ENCODE results near the gene PDGFD. TPM values are rescaled to one million over a fixed set of nuclear protein-coding genes. Genes with fewer than 3 reads are reported as not detected.

PDGFD gene
- total RNA-seq, 1 donor from 2014 or later, result 3.9 TPM

- no peaks in the 10 kb centered on the region for H3K36me3 ChIP-seq
- H3K27me3 ChIP-seq (ENCODE audit: low read depth), result no peaks in the 10 kb centered on the region
- H3K9me3 ChIP-seq, result no peaks in the 10 kb centered on the region
- ATAC-seq, result no peak
- DNase-seq, result no peak
- no peak overlapping the region for H3K27ac ChIP-seq
- H3K4me1 ChIP-seq, result no peaks in the 10 kb centered on the region
- H3K4me3 ChIP-seq, result no peak overlapping the region
- intact Hi-C loops (cut with DNase I), result no loop called here
- no peak for TF ChIP-seq CTCF (IDR thresholded peaks at IDR 0.05)
Observed at GRCh38 chr11:104001561-104002056, 162.3 kb downstream of the PDGFD start.

GRCh38 chr11:104000798-104001197 lies 163.1 kb downstream of the PDGFD start:
- H3K4me1 ChIP-seq, result no peaks in the 10 kb centered on the region

GRCh38 chr11:103998826-103999508 lies 165.0 kb downstream of the PDGFD start:
- no peaks in the 10 kb centered on the region for H3K27me3 ChIP-seq (ENCODE audit: low read depth)
- no peaks in the 10 kb centered on the region for H3K36me3 ChIP-seq
- no peaks in the 10 kb centered on the region for H3K4me1 ChIP-seq
- H3K27ac ChIP-seq, result no peak overlapping the region
- no peaks in the 10 kb centered on the region for H3K9me3 ChIP-seq
- no peak for ATAC-seq
- DNase-seq, result no peak
- no peak for TF ChIP-seq CTCF (IDR thresholded peaks at IDR 0.05)
- intact Hi-C loops (cut with DNase I), result no loop called here
- H3K4me3 ChIP-seq, result no peak overlapping the region

More at GRCh38 chr11:104000798-104001197, 163.1 kb downstream of the PDGFD start:
- no peak overlapping the region for H3K27ac ChIP-seq
- no peak overlapping the region for H3K4me3 ChIP-seq
- H3K9me3 ChIP-seq, result no peaks in the 10 kb centered on the region
- no peak for TF ChIP-seq CTCF (IDR thresholded peaks at IDR 0.05)
- no peaks in the 10 kb centered on the region for H3K27me3 ChIP-seq (ENCODE audit: low read depth)
- intact Hi-C loops (cut with DNase I), result no loop called here
- no peaks in the 10 kb centered on the region for H3K36me3 ChIP-seq
- no peak for DNase-seq
- no peak for ATAC-seq

- no peak for DNase-seq
- Histone ChIP-seq H3K36me3 (no peaks in the 10 kb centered on the region), H3K4me1 (no peaks in the 10 kb centered on the region), H3K27ac (no peak overlapping the region), H3K4me3 (no peak overlapping the region), H3K9me3 (no peaks in the 10 kb centered on the region), H3K27me3 (ENCODE audit: low read depth) (no peaks in the 10 kb centered on the region)
- intact Hi-C loops (cut with DNase I), result no loop called here
- no peak for ATAC-seq
- TF ChIP-seq CTCF (IDR thresholded peaks at IDR 0.05), result no peak
Observed at GRCh38 chr11:103997082-103997481, 166.9 kb downstream of the PDGFD start.

- no peaks in the 10 kb centered on the region for H3K9me3 ChIP-seq
- no peaks in the 10 kb centered on the region for H3K36me3 ChIP-seq
- no peak for DNase-seq
- no peak for ATAC-seq
- intact Hi-C loops (cut with DNase I), result no loop called here
- no peak overlapping the region for H3K4me3 ChIP-seq
- H3K4me1 ChIP-seq, result no peaks in the 10 kb centered on the region
- TF ChIP-seq CTCF (IDR thresholded peaks at IDR 0.05), result no peak
- H3K27me3 ChIP-seq (ENCODE audit: low read depth), result no peaks in the 10 kb centered on the region
- H3K27ac ChIP-seq, result no peak overlapping the region
Observed at GRCh38 chr11:103995896-103996295, 168.1 kb downstream of the PDGFD start.

Measured in lower lobe of right lung (tissue), 2 donors.